Measurements from ENCODE around the gene XRCC4.
"Not testable (repeated sequence)": the region's sequence is repeated elsewhere in the genome, so short reads cannot be mapped to it uniquely, and the experiment has no call there.

The XRCC4 gene

GRCh38 chr5:83118976-83119375, 41.6 kb downstream of the XRCC4 start:
- no peak for DNase-seq

- DNase-seq: no peak
These were observed 47.2 kb downstream of the XRCC4 start for GRCh38 chr5:83124593-83124992.

GRCh38 chr5:83125560-83125959, 48.2 kb downstream of the XRCC4 start:
- no peak for DNase-seq

- DNase-seq: no peak
These were observed 49.2 kb downstream of the XRCC4 start for GRCh38 chr5:83126501-83126900.

GRCh38 chr5:83133797-83134196, 56.5 kb downstream of the XRCC4 start:
- no peak for DNase-seq

GRCh38 chr5:83142526-83142925, 65.2 kb downstream of the XRCC4 start:
- no peak for DNase-seq

- no peak for DNase-seq
These were observed 67.9 kb downstream of the XRCC4 start for GRCh38 chr5:83145241-83145640.

GRCh38 chr5:83145882-83146331, 68.6 kb downstream of the XRCC4 start:
- no peak for DNase-seq

GRCh38 chr5:83146441-83146840, 69.1 kb downstream of the XRCC4 start:
- DNase-seq: no peak

- DNase-seq: no peak
These were observed 70.2 kb downstream of the XRCC4 start for GRCh38 chr5:83147593-83147992.

GRCh38 chr5:83148370-83148769, 71.0 kb downstream of the XRCC4 start:
- DNase-seq: no peak

- no peak for DNase-seq
These were observed 72.3 kb downstream of the XRCC4 start for GRCh38 chr5:83149671-83150070.

- DNase-seq: no peak
These were observed 74.5 kb downstream of the XRCC4 start for GRCh38 chr5:83151821-83152220.

- not testable (repeated sequence) for DNase-seq
These were observed 75.6 kb downstream of the XRCC4 start for GRCh38 chr5:83152996-83153395.

- DNase-seq: no peak
These were observed 78.7 kb downstream of the XRCC4 start for GRCh38 chr5:83156001-83156400.

- no peak for DNase-seq
These were observed 79.8 kb downstream of the XRCC4 start for GRCh38 chr5:83157163-83157562.

GRCh38 chr5:83162601-83163000, 85.3 kb downstream of the XRCC4 start:
- DNase-seq: no peak

- DNase-seq: no peak
These were observed 90.2 kb downstream of the XRCC4 start for GRCh38 chr5:83167538-83167937.

- no peak for DNase-seq
These were observed 92.4 kb downstream of the XRCC4 start for GRCh38 chr5:83169571-83170337.

GRCh38 chr5:83172011-83172410, 94.7 kb downstream of the XRCC4 start:
- no peak for DNase-seq

GRCh38 chr5:83172655-83173054, 95.3 kb downstream of the XRCC4 start:
- DNase-seq: no peak

- no peak for DNase-seq
These were observed 96.5 kb downstream of the XRCC4 start for GRCh38 chr5:83173826-83174225.

- no peak for DNase-seq
These were observed 100.5 kb downstream of the XRCC4 start for GRCh38 chr5:83177803-83178202.

GRCh38 chr5:83179966-83180365, 102.6 kb downstream of the XRCC4 start:
- no peak for DNase-seq

- DNase-seq: no peak
These were observed 107.2 kb downstream of the XRCC4 start for GRCh38 chr5:83184534-83184933.

Data from activated naive CD4-positive, alpha-beta T cell treated with anti-CD3 and anti-CD28 coated beads, Interleukin-2, amount 50 U/mL, for 16 hours (primary cell).